Middle frontal gyrus (tissue), 1 donor: ENCODE data around the gene TMEM130.

Source experiments
- DNase-seq: peaks from one replicate; pipeline ENCODE4 v3.0.0-alpha.2; 2015; ENCODE audit warnings: low spot score; ENCODE audit errors: extremely low spot score

TMEM130 gene

GRCh38 chr7:98869597-98870120, at the start of gene TMEM130:
TSS of gene TMEM130 (minus strand) at chr7:98870014. CDS start at chr7:98869861, 153 bp downstream.
- no peak for DNase-seq

- no peak for DNase-seq
Observed at GRCh38 chr7:98917331-98917730, 47.5 kb upstream of the TMEM130 start.

DNA sequence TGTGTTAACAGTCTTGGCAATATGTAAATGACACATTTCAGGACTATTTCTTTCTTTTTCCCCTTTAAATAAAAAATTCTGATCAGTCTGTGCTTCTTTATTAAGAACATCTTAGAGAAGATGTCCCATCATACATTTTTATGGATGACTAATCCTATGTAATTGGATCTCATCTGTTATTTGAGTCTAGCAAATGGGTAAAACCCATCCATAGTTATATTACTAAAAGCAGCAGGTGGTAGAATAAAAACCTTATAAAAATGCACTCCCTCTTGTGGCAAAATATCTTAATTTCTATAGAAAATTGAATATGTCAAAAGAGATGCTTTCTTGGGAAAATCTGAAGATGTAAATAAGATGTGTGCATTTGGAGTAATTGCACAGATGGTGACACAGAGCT, 43.8 kb upstream of the TMEM130 start:
- DNase-seq, result no peak

GRCh38 chr7:98913026-98913425, 43.2 kb upstream of the TMEM130 start:
- DNase-seq, result no peak

DNA sequence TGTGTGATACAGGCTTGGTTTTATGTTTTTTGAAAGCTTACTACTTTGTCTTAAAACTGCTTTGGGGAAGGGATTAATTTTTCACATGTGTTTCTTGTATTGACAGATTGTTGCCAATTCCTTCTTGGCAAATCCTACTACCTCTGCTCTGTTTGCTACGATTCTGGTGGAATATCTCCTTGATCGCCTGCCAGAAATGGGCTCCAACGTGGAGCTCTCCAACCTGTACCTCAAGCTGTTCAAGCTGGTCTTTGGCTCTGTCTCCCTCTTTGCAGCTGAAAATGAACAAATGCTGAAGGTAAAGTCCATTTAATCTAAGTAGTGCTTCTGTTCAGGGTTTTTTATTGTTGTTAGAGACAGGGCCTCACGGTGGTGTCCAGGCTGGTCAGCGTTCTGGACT, 42.1 kb upstream of the TMEM130 start:
- no peak for DNase-seq

GRCh38 chr7:98910427-98910826, 40.6 kb upstream of the TMEM130 start:
- no peak for DNase-seq

GRCh38 chr7:98909487-98909886, 39.7 kb upstream of the TMEM130 start:
- DNase-seq, result no peak

DNA sequence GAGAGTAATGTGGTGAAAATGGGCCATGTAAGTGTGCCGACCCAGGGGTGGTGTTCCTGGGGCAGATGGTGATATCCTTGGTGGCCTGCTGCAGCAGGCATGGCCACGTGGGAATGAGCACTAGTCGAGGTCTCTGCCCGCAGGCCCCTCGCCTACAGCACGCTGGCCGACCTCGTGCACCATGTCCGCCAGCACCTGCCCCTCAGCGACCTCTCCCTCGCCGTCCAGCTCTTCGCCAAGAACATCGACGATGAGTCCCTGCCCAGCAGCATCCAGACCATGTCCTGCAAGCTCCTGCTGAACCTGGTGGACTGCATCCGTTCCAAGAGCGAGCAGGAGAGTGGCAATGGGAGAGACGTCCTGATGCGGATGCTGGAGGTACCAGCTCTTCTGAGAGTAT, 38.8 kb upstream of the TMEM130 start:
- DNase-seq, result no peak

DNA sequence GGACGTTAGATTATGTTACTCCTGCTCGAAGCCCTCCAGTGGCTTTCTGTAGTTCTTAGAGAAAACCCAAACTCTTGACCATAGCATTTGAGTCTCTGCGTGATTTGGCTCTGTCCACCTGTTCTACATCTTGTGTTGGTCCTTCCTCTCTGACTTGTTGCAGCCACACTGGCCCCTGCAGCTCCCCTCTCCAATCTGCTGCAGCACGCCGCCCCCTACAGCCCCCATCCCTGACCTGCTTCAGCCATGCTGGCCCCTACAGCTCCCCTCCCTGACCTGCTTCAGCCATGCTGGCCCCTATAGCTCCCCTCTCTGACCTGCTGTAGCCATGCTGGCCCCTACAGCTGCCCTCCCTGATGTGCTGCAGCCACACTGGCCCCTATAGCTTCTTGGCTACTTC, 37.8 kb upstream of the TMEM130 start:
- no peak for DNase-seq

DNA sequence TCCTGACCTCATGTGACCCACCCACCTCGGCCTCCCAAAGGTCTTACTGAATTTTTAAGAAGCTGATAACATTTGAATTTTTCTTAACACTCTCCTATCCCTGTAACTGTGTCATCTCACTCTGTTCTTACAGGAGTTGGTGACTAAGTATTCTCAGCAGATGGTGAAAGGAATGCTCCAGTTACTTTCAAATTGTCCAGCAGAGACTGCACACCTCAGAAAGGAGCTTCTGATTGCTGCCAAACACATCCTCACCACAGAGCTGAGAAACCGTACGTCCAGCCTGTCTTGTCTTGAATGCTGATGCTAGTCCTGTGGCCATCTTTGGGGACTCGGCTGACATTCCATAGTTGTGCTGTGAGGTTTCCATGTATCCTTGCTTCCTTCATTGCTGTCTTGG, 33.4 kb upstream of the TMEM130 start:
- DNase-seq, result no peak

GRCh38 chr7:98902523-98902922, 32.7 kb upstream of the TMEM130 start:
- no peak for DNase-seq

DNA sequence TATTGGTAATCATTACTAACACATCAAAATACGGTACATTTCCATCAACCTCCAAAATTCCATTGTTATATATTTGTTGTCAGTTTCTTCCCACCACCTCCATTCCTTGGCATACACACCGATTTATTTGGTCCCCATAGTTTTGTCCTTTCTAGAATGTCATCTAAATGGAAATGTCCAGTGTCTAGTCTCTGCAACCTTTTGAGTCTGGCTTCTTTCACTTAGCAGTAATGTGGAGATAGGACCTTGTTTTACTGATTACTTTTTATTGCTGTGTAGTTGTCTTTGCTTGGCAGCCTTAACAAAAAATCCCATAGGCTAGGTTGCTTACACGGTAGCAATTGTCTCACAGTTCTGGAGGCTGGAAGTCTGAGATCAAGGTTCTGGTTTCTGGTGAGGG, 31.0 kb upstream of the TMEM130 start:
- DNase-seq, result no peak

- no peak for DNase-seq
Observed at GRCh38 chr7:98899816-98900215, 30.0 kb upstream of the TMEM130 start.

DNA sequence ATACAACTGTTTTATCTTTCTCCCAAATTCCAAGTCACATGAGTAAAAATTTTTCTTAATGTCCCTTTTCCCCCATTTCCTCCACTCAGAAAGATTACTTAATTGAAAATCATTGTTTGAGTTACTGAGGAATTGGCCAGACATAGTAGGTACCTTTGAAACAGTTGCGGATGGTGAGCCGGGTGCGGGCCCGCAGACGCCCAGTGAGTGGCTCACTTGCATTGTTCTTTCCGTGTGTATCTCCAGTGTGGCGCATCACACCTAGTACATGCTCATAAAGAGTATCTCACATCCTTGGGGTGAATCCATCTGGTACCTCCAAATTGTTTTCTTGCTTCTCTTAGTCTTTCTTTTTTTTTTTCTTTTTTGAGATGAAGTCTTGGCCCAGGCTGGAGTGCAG, 22.8 kb upstream of the TMEM130 start:
- no peak for DNase-seq

DNA sequence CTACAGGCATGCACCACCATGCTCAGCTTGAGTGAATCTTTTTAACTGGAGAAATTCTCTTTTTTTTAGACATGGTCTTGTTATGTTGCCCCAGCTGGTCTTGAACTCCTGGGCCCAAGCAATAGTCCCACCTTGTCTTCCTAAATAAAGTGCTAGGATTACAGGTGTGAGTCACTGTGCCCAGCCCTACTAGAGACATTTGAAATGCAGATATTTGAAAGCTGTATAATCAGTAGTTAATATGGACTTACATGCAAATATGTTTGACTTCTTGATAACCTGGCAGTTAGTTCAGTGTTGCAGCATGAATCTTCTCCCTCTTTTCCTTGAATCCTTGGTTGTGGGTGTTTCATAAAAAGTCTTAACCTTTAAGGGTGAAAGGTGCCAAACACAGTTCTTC, 17.2 kb upstream of the TMEM130 start:
- no peak for DNase-seq

GRCh38 chr7:98884416-98884815, 14.6 kb upstream of the TMEM130 start:
- no peak for DNase-seq

GRCh38 chr7:98881561-98882315, 11.9 kb upstream of the TMEM130 start:
- DNase-seq, result no peak

DNA sequence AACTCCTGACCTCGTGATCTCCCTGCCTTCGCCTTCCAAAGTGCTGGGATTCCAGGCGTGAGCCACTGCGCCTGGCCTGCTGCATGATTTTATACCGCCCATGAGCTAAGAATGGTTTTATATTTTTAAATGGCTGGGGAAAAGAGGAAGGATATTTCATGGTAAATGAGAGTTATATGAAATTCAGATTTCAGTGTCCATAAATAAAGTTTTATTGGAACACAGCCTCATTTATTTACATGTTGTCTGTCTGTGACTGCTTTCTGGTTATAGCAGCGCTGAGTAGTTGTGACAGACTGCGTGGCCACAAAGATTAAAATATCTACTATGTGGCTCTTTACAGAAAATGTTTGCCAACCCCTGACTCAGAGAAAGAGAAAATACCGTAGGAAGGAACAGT, 10.7 kb upstream of the TMEM130 start:
- DNase-seq, result no peak

GRCh38 chr7:98879979-98880315, 10.1 kb upstream of the TMEM130 start:
- DNase-seq, result no peak

DNA sequence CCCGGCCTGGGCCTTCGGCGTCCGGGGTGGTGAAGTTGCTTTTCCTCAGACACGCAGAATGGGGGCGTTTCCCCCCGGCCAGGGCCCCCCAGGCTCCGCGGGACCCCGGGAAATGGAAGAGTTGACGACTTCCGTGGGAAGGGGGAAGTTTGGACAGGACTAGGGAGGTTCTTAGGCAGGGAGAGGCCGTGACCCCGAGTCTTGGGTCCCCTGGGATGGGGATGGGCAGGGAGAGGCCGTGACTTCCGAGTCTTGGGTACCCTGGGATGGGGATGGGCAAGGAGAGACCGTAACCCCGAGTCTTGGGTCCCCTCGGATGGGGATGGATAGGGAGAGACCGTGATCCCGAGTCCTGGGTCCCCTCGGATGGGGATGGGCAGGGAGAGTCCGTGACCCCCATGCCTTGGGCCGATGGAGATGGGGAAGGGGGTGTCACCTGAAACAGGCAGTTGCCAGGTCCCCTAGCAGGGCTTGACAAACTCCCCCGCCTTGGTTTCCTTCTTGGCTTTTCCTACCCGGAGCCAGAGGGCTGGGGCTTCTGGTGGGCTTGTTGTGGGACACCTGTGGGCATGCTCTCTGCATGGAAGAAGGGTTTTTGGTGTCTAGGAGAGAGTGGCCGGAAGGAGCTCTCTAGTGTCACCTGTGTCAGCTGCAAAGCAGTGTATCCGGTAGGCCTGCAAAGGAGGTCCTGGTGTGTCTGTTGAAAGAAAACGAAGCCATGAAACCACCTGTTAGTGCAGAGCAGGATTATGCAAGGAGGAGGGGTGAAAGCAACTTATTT, 9.6 kb upstream of the TMEM130 start:
- DNase-seq, result no peak

GRCh38 chr7:98878365-98879197, 8.8 kb upstream of the TMEM130 start, which contains the start of gene TRRAP:
TSS of gene TRRAP (plus strand) at chr7:98878532. CDS start at chr7:98881151, 2,619 bp downstream.
- DNase-seq, result peak; percentile 49
